Central memory CD4-positive, alpha-beta T cell (primary cell): Measurements from ENCODE around the gene AFF4.

ENCODE experiments used
- DNase-seq: peaks from one replicate; pipeline ENCODE4 v3.0.0; 2022

Gene AFF4

DNA sequence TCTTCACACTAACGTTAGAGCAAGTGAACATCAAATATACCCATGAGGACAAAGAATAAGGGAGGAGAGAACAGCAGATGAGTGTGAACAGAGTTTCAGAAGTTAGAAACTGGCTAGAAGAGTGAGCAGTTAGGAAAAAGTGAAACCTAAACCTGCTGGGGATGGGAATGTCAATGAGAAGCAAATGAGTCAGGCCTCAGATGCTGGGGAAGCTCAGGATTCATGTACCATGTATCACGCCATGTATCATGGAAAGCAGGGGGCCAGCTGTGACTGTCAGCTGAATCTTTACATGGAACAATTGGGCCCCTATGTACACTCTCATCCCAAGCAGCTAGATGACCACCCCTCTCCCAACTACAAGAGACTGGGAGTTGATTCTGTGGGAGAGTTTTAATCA lies 113.4 kb downstream of the AFF4 start:
- no peak for DNase-seq

DNA sequence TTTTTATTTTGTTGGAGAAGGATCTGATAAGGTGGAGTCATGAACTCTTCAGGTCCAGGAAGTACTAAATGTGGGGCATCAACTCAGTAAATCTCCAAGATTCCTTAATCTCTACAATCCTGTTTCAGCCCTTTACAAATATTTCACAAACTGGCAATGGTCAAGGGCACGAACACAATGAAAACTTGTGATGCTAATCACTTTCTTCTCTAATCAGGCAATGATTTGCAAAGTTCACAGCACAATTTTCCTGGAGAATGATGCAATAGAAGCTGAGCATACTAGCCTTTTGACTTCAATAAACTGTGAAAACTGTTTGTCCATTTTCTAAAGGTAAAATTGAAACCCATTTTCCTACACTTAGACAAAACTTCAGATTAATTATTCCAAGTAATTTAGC lies 114.1 kb downstream of the AFF4 start:
- DNase-seq: no peak

DNA sequence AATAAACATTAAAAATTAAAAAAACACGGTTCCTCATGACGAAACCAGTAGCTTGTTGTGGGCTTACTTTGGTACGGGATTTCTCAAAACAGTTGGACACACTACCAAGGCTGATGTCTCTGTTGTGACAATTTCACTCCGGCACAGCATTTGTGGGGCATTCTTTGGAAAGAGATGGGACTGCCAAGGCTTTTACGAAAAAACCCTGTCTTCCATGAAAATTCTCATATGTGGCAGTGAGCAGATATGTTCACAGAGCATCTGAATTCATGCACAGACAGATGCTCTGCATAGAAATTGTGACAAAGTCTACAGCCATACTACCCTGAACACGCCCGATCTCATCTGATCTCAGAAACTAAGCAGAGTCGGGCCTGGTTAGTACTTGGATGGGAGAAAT lies 115.2 kb downstream of the AFF4 start:
- no peak for DNase-seq

DNA sequence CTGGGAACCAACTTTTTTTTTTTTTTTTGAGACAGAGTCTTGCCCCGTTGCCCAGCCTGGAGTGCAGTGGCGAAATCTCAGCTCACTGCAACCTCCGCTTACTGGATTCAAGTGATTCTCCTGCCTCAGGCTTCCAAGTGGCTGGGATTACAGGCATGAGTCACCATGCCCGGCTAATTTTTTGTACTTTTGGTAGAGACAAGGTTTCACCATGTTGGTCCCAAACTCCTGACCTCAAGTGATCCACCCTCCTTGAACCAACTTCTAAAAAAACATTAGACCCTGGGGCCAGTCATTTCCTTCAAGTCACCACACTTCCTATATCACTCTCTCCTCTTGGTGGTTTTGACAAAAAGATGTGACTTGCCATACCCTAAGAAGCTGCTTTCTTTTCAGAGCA lies 122.1 kb downstream of the AFF4 start:
- DNase-seq: no peak

GRCh38 chr5:132840896-132841295 lies 122.5 kb downstream of the AFF4 start:
- no peak for DNase-seq

DNA sequence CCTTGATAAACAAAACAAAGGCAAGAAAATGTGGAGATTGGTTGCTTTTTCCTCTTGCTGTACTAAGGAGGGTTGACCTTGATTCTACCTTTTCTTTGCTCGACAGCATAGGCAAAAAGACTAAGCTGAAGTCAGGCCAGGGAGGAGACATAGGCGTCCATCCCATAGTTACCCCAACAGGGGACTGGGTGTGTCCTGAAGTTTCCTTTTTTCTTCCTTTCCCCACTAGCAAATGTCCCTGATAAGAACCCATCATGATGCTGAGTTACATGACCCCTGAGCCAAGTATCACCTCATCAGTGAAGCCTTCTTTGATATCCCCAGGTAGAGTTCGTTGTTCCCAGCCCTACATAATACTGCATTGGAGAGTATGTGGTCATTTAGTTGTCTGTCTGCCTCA lies 123.1 kb downstream of the AFF4 start:
- no peak for DNase-seq

DNA sequence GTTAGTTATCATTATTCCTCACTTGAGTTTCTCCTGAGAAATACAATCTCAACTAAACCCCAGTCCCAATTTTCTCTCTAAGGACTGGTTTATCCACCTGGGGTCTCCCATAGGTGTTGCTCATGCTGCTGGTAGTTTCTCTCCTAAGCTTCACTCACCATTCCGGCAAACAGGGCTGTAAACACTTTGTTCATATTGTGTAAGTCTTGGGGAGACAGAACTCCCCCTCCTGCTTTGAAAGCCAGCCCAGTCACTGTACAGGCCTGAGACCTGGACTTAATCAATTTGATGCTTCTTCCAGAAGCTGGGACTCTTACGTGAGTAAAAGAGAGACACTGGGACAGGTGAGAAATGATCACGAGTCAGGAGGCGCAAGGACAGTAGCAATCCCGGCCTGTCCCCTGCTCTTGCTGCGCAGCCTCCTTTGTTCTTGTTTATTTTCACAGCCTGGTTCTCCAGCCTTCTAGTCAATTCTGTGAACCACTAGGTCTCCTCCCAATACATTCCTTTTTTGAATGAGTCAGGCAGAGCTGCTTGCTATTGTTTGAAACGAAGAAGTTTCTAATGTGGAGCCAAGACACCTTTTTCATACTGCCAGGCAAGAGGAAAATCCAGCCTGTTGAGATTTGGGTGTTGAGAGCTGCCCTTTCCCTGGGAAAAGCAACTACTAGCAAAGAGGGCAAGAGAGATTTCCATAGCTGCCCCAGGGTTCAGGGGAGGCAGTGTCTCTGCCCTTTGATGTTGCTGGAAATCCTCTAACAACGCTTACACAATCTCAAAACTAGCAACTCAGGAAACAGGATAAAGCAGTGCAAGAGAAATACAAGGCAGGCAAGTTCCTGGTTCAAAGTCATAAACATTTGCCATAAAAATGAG lies 123.8 kb downstream of the AFF4 start:
- no peak for DNase-seq

GRCh38 chr5:132838516-132839282 lies 124.7 kb downstream of the AFF4 start:
- DNase-seq: no peak

DNA sequence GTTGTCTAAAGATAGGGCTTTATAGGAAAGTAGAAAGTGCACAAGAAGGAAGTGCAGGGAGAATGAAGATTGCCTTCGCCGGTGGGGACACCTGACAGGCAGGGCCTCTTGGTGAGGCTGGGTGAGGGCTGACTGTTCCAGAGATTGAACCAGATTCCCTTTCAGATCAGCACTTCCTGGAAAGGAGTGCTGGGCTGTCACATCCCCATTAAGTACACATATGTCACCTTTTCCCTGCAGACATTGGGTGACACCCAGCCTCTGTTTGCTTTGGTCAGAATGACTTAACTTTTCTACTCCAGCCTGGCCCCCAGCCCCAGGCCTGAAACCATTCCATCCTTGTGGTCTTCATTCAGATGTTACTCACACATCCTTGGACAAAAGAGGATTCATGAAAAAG lies 125.6 kb downstream of the AFF4 start:
- DNase-seq: no peak

DNA sequence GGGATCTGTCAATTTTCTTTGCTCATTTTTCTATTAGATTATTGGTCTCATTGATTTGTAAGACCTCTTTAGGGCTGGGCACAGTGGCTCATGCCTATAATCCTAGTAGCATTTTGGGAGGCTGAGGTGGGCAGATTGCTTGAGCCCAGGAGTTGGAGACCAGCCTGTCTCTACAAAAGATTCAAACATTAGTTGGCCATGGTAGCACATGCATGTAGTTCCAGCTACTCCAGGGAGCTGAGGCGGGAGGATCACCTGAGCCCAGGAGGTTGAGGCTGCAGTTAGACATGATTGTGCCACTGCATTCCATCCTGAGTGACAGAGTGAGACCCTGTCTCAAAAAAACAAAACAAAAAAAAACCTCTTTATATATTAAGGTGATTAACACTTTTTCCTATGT lies 126.6 kb downstream of the AFF4 start:
- no peak for DNase-seq

- DNase-seq: no peak
These were observed 129.4 kb downstream of the AFF4 start for GRCh38 chr5:132834057-132834456.

GRCh38 chr5:132832612-132833011 lies 130.8 kb downstream of the AFF4 start:
- no peak for DNase-seq

DNA sequence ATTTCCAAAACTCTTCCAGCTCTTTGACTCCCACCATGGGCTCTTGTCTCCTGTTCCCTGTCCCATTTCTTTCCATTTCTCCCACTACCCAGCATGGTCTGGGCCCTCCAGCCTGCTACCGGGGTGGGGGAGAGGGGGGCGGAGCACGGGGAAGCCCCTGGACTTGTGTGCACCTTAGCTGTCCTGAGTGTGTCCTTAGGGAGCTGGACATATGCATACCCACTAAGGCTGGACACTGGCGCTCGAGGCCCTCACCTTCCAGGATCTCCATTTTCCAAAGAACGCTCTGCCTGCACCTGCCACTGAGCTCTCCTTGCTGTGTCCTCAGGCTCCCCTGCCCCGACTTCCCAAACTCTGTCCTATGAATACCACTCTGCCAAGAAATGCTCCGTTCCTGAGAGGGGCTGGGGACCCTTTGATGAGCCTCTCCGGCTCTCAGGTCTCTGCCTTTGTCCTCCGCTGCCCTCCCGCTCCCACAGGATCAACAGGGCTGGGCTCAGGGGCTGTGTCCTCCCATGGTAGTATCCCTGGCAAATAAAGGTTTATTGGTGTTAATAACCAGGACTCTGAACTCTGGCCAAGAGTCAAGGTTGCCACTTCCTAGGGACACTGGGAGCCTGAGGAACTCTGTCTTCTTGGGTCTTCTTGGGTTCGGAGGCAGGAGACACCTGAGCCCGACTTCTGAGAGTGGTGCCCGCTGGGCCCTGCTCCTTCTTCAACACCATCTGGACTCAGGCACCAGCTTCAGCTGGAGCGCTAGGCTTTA lies 132.2 kb downstream of the AFF4 start:
- DNase-seq: no peak

DNA sequence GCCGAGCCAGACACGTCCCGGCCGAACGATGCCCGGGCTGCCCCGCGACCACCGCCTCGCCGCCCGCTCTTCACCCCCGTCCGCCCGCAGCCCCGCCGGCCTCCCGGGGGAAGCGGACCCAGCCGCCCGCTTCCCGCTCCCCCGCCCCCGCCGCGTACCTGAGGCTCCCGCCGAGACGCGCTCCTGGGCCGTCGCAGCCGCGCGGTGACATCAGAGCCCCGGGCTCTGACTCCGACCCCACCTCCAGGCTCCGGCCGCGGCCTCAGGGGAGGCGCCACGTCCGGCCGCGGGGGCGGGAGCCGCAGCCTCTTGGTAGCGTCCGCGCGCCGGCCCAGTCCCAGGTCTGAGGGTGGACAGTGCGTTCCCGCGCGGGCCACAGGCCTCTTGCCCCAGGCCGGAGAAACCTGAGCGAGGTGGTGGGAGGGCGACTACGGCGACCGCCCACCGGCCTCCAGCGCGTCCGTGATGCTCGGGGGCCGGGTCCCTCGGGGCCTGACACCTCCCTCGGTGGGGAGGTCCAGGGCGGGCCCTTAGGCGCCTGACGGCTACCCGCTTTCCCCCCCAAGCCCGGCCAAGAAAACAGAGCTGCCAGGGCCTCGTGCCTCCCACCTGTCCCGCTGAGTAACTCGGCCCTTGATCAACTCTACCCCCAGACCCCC lies 132.9 kb downstream of the AFF4 start, which contains the start of gene SHROOM1:
SHROOM1 (minus strand) TSS at position 212 of the 659 bp plus-strand sequence. CDS start 4,507 bp downstream, outside the sequence.
- DNase-seq: no peak

DNA sequence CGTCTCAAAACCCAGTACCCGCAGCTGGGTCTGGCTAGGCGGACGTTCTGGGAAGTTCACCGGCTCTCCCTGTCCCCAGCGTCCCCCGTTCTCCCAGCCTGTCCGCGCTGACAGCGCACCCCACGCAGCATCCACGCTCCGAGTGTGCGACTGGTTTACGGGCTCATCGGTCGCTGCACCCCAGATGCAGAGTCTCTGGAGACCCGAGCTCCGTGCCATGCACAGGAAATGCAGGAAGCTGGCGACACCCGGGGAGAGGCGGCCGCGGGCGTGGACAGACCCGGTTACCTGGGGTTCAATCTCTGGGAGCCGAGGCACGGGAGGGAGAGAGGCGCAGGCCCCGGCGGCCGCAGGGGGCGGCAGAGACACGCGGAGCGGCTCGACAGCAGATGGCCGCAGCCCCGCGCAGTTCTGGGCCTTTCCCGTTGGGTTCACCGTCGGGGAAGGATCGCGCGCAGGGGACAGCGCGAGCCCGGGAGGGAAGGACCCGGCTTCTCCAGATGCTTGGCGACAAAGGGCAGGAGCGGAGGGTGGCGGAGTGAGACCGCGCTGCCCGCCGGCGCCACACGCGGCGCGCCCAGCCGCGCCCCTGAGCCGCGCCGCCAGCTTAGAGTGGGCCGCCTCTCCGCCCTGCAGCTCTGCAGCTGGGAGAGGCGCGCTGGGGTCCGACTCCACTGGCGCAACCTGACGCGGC lies 133.5 kb downstream of the AFF4 start:
- DNase-seq: peak; percentile 54

DNA sequence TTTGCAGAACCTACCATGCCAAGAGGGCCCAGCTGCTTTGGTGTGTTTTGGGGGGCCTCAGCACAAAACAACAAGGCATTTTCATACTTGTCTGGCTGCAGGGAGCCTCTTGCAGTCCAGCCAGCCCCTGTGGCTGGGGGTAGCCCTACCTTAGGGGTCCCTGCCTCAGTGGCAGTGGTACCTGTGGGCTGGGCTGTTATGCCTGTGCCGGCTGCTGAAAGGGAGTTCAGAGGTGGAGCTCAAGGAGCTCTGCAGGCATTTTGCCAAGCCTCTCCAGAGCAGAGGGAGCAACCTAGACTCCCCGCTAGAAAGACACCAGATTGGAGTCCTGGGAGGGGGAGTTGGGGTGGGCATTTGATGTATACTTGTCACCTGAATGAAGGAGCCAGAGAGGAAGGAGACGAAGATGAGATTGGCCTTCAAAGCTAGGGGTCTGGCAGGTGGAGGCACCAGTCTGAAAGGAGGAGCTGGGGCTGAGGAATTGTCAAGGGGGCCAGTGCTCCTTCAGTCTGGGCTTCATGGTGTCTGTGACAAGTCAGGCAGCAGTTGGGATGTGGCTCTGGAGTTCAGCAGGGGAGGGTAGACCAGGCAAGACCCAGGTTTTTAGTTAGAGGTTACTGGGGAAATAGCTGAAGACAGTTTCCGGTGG lies 134.5 kb downstream of the AFF4 start:
- no peak for DNase-seq

DNA sequence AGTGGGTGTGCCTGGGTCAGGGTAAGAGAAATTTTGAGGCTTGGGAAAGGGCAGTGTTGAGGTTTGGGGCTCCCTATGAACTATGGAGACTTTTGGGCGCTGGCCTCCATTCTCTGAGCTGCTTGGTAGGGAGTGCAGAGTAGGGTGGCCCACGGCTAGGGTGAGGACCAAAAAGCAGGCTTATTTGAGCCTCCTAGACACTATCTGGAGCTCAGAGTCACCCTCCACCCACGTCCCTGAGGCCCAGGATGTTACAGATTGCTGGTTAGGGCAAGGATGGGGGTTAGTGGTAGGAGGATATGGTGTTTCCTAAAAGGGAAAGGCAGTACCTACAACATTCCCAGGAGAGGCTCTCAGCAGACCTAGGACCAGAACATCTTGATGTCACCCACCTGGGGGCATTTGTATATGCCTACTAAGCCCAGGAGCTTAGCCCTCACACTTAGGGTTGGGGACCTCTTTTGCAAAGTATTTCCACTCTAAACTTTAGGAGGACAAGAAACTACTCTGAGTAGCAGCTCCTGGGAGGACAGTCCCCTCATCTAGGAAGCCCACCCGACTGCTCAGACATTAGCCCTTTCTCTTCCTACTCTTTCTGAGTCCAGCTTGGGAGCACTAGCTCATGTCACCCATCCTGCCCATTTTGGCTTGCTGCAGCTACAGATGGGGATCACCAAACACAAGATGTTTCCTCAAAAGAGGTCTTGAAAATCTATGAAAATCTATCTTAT lies 135.3 kb downstream of the AFF4 start:
- DNase-seq: no peak

- DNase-seq: no peak
These were observed 136.9 kb downstream of the AFF4 start for GRCh38 chr5:132826424-132827082.

DNA sequence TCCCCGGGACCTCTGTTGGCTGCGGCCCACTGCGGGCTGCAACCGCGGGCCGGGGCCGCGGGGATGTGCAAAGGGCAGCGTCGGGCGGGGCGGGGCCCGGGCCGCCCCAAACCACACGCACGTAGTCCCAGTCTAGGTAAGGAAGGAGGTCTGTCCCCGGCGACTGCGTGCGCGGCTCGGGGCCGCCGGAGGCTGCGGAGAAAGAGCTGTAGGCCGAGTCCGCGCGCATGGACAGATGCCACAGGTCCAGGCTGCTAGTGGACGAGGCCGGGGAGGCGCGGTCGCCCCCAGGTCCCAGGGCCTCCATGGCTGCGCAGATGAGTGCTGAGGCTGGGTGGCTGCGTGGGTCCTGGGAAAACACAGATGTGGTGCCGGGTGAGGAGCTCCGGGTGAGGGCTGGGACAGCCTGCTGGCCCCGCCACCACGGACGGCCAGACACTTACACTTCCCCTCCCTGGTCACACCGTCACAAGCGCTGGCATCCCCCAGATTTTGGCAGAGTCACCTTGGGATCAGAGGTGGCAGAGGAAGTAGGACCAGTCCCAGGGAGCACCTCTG lies 137.5 kb downstream of the AFF4 start:
- DNase-seq: no peak
